Inferior parietal cortex (tissue), 1 donor: ENCODE measurements around the gene DNAJC2.
A peak's percentile ranks its signal among the peaks of the same experiment; 100 is the strongest.

ENCODE experiments used
- DNase-seq: peaks from one replicate; pipeline ENCODE4 v3.0.0-alpha.2; 2016; ENCODE audit errors: extremely low spot score

DNAJC2 gene, protein sequence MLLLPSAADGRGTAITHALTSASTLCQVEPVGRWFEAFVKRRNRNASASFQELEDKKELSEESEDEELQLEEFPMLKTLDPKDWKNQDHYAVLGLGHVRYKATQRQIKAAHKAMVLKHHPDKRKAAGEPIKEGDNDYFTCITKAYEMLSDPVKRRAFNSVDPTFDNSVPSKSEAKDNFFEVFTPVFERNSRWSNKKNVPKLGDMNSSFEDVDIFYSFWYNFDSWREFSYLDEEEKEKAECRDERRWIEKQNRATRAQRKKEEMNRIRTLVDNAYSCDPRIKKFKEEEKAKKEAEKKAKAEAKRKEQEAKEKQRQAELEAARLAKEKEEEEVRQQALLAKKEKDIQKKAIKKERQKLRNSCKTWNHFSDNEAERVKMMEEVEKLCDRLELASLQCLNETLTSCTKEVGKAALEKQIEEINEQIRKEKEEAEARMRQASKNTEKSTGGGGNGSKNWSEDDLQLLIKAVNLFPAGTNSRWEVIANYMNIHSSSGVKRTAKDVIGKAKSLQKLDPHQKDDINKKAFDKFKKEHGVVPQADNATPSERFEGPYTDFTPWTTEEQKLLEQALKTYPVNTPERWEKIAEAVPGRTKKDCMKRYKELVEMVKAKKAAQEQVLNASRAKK

GRCh38 chr7:103344453-103345149 lies at the start of gene DNAJC2:
Gene DNAJC2, minus strand, starts transcription at chr7:103344767. Its CDS starts 145 bp downstream, at chr7:103344622.
- DNase-seq: peak; percentile 89

DNA sequence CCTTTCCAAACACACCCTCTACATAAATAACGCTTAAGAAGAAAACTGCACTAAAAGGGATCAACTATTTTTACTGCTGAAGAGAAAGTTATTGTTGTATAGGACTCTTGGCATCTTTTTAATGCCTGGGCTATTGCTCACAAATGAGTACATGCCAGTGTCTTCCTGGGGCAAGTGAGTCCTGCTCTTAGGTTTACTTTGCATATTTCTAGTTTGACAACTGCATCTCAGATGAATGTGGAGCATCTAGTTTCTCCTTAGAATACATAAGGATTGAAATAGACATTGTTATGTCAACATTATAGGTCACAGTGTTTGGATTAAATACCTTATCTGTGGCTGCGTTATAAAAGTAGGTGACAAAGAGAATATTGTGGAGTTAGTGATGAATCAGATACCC lies 47.4 kb upstream of the DNAJC2 start:
- DNase-seq: no peak

DNA sequence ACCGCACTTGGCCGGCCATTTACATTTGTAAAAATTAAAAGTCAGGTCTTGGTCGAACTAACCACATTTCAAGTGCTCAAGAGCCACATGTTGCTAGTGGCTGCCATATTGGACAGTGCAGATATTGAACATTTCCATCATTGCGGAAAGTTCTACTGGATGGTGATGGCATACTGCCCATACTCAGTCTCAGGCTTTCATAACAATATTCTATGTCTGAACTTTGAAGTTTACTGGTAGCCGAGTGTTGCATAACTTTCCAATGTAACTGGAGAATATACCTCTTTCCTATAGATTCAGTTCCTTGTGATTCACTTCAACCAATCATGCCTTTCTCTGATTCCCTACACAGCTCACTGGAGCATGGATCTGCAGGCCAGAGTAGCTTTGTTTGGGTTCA lies 46.6 kb upstream of the DNAJC2 start:
- DNase-seq: no peak

GRCh38 chr7:103389263-103389662 lies 44.7 kb upstream of the DNAJC2 start:
- DNase-seq: no peak

GRCh38 chr7:103388469-103389140 lies 44.0 kb upstream of the DNAJC2 start:
- no peak for DNase-seq

DNA sequence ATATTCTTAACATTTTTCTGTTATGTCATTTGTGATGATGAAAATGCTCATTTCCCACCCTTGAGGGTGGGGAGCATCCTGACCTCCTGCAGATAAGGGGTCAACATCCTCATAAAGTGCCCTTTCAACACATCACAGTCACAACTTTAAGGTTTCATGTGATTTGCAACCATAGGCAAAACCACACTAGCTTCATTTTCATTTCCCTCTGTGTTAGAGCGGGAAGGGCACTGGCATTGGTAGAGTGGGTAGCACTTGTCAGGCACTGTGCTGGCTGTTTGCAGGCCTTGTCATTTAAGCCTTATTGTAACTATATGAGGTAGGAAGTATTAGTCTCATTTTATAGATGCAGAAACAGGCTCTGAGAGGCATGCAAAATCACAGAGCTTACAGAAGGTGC lies 42.7 kb upstream of the DNAJC2 start:
- DNase-seq: no peak

DNA sequence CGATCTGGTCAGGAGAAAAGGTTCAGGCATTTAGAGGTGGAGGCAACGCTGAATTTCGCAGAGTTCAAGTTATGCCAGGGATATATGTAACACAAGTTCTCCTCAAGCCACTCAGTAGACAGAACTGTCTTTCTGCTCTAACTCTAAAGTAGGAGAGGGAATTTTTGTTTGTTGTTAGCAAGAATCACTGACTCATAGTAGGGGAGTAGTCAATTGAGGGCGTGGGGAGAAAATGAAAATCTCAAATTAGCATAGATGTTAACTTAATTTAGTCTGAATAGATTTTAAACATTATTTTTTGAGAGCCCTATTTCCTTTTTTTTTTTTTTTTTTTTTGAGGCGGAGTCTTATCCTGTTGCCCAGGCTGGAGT lies 37.5 kb upstream of the DNAJC2 start:
- DNase-seq: no peak

DNA sequence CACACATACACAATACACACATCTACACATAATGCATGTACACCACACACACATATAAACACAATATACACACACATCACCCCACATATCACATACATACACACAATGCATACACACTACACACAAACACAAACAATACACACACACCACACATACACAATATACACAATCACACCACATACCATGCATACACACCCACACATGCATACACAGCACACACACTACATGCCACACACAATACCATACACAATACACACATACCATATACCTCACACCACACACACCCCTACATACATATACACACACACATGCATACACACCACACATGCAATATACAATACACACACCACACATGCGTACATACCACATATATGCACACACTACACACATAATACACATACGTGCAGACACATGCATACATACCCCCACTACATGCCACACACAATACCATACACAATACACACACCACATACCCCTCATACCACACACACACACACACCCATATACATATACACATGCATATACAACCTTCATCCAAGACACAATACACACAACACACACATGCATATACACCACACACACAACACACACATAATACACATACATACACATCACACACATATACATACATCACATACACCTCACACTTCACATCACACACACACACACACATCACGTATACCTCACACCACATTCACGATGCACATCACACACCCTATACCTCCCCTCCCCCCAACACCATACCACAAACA lies 36.9 kb upstream of the DNAJC2 start:
- no peak for DNase-seq

DNA sequence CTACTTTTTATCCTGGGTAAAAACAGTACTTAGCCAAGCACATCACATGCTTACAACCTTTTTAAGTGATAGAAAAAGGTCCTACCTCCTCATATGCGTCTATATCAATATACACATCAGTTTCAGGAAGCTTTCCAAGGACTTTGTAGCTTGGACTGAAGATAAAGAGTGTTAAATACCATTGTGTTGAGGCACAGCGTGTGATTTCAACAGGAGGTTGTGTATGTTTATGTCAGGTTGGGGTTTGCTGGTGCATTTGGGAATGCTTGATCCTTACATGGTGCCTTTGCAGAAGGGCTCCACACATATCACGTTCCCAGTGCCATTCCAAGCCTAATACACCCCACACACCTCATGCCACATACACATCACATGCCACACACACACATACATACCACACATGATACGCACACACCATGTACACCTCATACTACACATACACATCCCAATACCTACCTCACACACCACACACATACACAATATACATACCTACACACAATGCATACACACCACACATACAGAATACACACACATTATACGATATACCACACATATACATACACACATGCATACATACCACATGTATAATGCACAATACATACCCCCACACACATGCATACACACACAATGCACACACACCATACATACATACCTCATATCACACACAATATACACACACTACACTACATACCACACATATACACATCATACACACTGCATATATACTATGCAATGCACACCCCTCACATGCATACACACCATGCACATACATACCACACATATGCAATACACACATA lies 36.0 kb upstream of the DNAJC2 start:
- DNase-seq: no peak

GRCh38 chr7:103379270-103379975 lies 34.9 kb upstream of the DNAJC2 start:
- no peak for DNase-seq

DNA sequence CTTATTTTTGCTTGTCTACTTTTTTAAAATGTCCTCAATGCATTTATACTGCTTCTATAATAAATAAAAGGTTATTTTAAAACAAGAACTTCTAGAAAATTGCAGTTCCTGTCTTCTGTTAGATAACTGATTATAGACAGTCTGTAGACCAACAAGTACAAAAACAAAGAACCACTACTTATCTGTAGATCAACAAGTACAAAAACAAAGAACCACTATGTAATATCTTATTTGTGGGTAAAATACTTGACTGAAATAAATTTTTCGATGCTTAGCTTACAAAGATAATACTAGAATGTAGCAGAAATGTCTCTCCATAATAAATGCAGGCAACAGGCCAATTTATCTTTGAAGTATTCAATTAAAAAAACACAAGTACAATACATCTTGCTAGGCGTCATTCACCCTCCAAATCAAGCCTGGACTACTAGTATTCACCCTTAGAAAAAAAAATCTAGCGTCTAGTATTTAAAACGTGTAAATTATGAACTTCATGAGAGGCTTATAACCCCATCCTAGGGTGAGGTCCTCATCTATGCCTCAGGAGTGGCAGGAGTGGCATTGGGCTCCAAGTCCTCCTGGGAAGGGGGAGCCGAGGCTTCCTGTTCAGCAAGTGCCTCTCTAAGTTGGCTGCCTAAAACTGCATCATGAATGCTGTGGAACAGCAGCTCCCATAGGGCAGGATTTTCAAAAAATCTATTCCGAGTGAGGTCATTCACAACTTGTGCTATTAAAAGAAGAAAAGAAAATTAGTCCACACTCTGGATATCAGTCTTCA lies 29.5 kb upstream of the DNAJC2 start:
- no peak for DNase-seq

GRCh38 chr7:103369432-103369831 lies 24.9 kb upstream of the DNAJC2 start:
- no peak for DNase-seq

DNA sequence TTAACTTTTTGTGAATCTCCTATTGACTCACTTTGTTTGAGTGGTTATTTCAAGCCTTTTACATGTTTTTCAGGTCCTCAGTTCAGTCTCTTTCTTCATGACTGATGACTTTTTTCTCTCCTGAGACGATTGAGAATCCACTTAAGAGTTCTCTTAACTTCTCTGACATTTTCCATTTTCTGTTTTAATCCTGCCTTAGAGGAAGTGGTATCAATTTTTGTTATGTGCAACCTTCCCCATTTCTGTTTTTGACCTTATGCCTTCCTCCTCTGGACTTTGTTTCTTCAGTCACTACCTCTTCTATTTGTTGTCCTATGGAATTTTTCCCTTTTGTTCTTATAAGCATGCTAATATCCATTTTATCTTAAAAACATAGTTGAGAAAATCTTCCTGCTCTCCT lies 5.2 kb upstream of the DNAJC2 start:
- DNase-seq: no peak

DNA sequence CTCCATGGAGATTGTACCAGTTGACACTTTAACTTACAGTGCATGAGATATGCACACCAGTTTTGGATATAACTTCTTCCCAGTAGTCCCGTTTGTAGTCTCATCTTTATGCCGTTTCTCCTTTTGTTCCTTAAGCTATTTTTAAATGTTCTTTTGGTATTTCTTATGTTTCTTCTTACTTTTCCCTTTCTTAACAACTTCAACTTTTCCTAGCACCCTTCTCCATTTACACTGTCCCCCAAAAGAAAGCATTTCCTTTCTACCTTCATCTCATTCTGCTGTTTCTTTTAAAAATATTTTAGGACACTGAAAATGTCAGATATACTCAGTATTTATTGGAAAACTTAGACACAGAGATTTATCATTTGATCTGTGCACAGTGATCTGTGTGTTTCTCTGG lies 4.4 kb upstream of the DNAJC2 start:
- DNase-seq: no peak

DNA sequence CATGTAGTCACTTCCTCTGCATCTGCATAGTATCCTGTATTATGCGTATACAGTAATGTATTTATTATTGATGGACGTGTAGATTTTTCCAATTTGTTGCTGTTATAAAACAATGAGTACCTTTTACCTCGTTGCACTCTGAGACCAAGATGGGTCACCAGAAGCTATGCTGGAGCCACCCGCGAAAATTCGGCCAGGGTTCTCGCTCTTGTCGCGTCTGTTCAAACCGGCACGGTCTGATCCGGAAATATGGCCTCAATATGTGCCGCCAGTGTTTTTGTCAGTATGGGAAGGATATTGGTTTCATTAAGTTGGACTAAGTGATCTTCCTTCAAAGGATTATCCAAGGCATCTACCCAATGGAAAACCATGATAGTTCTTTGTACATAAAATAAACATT lies 3.9 kb upstream of the DNAJC2 start:
- DNase-seq: no peak

GRCh38 chr7:103347507-103348267 lies 3.1 kb upstream of the DNAJC2 start, which contains the start of gene PSMC2:
Gene PSMC2, plus strand, starts transcription at chr7:103347643. Its CDS starts 69 bp downstream, at chr7:103347712.
- peak; percentile 98 for DNase-seq

DNA sequence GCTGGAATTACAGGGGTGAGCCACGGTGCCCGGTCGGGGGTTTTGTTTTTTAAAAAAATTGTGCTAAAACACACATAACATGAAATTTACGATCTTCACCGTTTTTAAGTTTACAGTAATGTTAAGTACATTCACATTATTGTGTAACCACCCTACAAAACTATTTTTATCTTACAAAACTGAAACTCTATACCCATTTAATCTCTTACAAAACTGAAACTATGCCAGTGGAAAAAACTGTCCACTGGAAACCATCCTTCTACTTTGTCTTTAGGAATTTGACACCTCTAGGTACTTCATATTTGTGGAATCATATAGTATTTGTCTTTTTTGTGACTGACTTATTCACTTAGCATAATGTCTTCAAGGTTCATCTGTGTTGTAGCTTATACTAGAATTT lies 1.8 kb upstream of the DNAJC2 start:
- DNase-seq: no peak

- DNase-seq: no peak
Measured at GRCh38 chr7:103343758-103344452, 662 bp downstream of the DNAJC2 start.
